GM10266 (cell line): ENCODE data around the gene GLT6D1.
"Not testable (repeated sequence)": the region's sequence is repeated elsewhere in the genome, so short reads cannot be mapped to it uniquely, and the experiment has no call there.

Experiments used
- DNase-seq: peaks from one replicate; pipeline ENCODE4 v3.0.0; 2012; ENCODE audit errors: extremely low spot score
- CTCF ChIP-seq: IDR thresholded peaks from 2 replicates; pipeline ENCODE4 v1.5.1; 2012; ENCODE audit warnings: mild to moderate bottlenecking, low read depth; ENCODE audit not compliant: control insufficient read depth, insufficient read depth; ENCODE audit errors: missing control alignments

GLT6D1 gene

DNA sequence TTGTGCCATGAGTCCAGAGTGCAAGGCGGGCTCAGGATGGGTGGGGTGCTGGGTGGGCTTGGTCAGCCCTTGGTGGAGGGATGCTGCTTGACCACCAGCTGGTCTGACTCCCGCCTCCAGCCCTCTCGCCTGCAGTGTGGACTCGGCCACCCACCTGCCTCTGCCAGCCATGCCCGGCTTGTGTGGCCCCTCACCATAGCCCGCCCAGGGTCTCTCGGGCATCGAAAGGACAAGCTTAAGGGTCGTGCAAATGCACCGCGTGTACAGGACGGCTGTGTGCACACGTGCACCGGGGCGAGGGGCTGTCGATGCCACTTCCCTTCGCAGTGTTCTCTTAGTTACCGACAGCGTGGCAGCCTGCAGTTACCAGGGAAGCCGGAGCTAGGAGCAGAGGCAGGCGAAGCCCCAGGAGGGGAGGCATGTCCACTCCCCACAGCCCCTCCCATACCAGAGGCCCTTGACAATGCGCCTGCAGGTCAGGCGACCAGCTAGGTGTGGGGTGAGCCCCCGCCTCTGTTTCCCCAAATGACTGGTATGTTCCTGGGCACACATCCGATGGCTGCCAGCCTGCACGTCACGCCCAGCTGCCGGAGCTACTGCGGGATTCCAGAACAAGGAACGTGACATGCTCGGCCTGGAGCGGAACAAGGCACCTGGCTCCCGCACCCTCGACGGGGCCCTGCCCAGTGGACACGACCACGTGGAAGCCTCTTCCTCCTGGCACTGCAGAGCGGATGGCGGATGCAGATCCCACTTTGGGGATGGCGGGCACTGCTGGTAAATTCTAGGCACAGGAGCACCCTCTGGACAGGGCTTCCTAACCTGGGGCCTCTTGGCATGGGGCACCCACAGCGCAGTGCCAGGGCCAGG lies 31.6 kb upstream of the GLT6D1 start:
- no peak for DNase-seq
- TF ChIP-seq CTCF = no peak

DNA sequence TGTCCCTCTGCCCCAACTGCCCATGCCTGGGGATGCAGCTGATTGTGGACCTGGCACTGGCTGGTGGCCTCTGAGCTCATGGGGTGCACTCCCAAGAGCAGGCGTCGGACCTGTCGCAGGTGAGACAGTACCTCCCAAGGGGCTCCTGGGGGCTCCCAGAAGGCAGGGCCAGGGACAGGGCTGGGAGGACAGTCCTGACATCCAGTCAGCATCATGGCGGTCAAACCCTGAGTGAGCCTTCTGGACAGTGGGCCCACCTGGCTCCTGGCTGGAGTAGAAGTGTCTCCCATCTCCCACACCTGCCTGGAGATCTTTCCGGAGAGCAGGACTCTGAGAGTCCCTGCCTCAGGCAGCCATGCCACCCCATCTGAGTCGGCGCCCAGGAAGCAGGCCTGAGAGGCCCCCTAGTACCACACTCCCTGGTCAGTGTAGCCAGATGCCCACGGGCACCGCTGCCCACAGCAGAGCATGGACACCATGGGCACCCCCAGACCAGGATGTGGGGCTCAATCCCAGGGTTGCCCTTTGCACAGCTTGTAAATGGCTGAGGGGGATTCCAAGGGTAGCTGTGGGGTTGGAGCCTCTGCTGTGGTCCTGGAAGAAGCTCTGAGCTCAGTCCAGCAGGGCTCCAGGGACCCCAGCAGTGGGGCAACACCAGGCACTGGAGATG lies 30.4 kb upstream of the GLT6D1 start:
- no peak for DNase-seq
- no peak for TF ChIP-seq CTCF

GRCh38 chr9:135669018-135669417 lies 29.7 kb upstream of the GLT6D1 start:
- DNase-seq = not testable (repeated sequence)

DNA sequence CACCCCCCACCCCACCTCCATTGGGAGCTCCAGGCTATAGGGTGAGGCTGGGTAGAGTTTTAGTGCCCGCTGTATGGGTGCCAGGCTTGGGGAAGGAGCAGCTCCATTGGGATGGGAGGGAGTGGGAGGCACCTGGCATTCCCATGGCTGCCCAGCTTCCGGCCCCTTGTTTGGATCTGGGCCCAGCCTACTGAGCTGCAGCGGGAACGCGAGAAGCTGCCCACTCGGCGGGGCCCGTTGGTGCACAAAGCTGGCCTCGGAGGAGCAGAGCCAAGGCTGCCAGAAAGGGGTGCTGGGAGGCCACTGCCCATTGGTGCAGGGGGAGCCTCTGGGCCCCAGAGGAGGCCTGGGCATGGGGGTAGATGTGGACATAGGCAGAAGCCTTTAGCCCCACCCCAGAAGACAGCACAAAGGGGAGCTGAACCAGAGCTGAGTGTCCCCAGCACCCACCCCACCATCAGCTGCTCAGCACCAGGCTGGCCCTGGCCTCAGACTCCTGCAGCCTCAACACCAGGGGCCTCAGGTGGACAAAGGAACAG lies 28.2 kb upstream of the GLT6D1 start:
- TF ChIP-seq CTCF = no peak
- DNase-seq = peak; percentile 3

- peak; percentile 4 for DNase-seq
- no peak for TF ChIP-seq CTCF
These were observed 27.5 kb upstream of the GLT6D1 start for GRCh38 chr9:135666534-135667462.

DNA sequence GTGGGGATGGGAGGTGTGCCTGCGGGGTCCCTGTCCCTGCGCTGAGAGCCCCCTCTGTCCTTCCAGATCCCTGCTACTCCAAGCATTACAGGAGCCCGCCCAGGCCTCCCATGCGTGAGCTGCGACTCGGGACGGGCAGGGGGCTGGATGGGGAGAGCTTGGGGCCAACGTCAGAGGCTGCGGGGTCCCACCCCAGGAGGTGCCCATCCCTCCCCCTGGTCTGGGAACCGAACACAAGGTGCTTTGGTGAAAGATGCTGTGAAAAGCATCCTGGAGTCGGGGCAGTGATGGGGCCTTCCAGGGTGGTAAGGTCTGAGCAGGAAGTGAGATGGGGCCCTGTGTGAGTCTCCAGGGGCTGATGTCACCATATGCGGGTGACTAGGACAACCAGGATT lies 26.5 kb upstream of the GLT6D1 start:
- DNase-seq = peak; percentile 7
- TF ChIP-seq CTCF = no peak
